ENCODE data around the gene RAPGEF1. TPM values are rescaled to one million over a fixed set of nuclear protein-coding genes. Genes with fewer than 3 reads are reported as not detected.

The RAPGEF1 gene
- total and polyA plus RNA-seq, 2 of the 13 experiments (the other 11 are each of a cell fraction or from before 2014, with no cell fraction given), result 21.2 to 38.9 TPM

DNA sequence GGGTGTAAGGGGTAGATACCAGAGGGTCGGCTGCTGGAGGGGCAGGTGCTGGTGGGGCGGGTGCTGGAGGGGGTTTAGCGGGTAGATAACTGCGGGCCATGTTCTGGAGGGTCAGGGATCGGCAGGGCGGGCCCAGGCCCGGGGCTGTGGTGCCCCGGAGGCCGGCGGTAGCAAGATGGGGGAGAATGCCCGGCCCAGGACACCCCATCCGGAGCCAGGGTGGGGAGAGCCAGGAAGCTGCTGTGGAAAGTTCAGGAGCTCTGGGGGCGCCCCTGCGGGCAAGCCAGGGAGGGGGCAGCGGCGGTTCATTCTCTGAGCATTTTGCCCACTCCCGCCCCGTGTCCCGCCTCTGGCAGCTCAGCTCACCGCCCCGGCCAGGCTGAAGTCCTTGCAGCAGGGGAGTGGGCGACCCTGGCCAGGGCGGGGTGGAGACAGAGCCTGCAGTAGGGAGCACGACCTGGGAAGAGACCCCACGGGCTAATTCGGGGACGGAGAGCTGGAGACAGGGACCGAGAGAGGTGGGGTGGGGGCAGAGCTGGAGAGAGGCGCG, 194.0 kb downstream of the RAPGEF1 start (continued):
- TF ChIP-seq, protein P1, sequence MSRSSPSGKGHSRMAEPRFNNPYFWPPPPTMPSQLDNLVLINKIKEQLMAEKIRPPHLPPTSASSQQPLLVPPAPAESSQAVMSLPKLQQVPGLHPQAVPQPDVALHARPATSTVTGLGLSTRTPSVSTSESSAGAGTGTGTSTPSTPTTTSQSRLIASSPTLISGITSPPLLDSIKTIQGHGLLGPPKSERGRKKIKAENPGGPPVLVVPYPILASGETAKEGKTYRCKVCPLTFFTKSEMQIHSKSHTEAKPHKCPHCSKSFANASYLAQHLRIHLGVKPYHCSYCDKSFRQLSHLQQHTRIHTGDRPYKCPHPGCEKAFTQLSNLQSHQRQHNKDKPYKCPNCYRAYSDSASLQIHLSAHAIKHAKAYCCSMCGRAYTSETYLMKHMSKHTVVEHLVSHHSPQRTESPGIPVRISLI (CRISPR knock-in tag; IDR thresholded peaks at IDR 0.05; ENCODE audit: borderline replicate concordance), result no peak

DNA sequence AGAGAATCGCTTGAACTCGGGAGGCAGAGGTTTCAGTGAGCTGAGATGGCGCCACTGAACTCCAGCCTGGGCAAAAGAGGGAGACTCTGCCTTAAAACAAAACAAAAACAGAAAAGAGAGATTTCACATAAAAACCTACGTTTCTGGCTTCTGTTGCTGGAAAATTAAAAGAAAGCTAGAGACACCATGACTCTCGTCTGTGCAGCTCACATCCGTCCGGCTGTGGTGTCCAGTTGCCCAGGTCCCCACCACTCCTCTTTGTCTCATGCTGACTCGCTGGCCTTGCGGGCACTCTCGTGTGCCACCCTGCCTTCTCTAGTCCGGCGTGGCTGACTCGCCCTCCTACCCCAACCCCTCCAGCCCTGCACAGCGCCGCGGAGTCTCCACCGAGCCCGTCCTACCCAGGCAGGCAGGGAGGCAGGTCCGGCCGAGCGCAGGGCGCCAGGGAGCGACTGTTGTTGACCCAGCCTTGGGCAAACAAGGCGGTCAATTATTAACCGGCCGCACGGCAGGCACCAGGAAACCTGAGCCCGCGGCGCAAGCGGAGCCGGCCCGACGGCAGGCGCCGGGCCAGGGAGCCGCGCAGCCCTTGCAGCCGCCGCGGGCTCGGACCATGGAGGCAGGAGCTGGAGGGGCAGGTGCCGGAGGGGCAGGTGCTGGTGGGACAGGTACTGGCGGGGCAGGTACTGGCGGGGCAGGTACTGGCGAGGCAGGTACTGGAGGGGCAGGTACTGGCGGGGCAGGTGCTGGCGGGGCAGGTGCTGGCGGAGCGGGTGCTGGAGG, 194.7 kb downstream of the RAPGEF1 start, which contains the start of gene PRRT1B:
Gene PRRT1B (plus strand): TSS at position 521 of the 783 bp plus-strand sequence. CDS start 93 bp downstream, at position 614.
- ATAC-seq (peak; percentile 98), DNase-seq (ENCODE audit: low spot score) (peak; percentile 86), FAIRE-seq (peak; percentile 76)
- peak within 1 kb of the TSS; percentile 84 for H3K4me2 ChIP-seq (ENCODE audit: low read depth, low read length)
- H3K4me3 ChIP-seq (replicated peaks in 1 of 3; ENCODE audit: insufficient read depth in 1 of 3, low read depth in 2 of 3, low read length in 3 of 3), result peak within 1 kb of the TSS; percentile 42 to 70 (median 44); a peak in 5 of 6 replicates
- H3K27ac ChIP-seq (ENCODE audit: extremely low read length, insufficient read depth, low read length), result no peak within 1 kb of the TSS
- no peaks in the 10 kb centered on the region for H3K36me3 ChIP-seq (replicated peaks in 1 of 2; ENCODE audit: control insufficient read depth in 1 of 2, insufficient read depth in 2 of 2, low read length in 2 of 2)
- intact Hi-C loops (cut with micrococcal nuclease; ENCODE audit: unreplicated experiment) (no loop called here), in situ Hi-C loops (cut with HindIII; ENCODE audit: extremely low pct_ligation_motif_present, low pct_unique_long_range_greater_than_20kb) (no loop called here)
- H3K27me3 ChIP-seq (ENCODE audit: control insufficient read depth in 1 of 2, insufficient read depth in 2 of 2, low read length in 2 of 2), result peaks cover 13 to 66% of the 10 kb centered on the region in 2 experiments; a peak in 4 of 5 replicates
- H4K20me1 ChIP-seq (ENCODE audit: insufficient read depth, low read length), result peaks cover 11% of the 10 kb centered on the region; the same call in 1 of the 2 replicates
- H3K9me3 ChIP-seq (ENCODE audit: low read length), result peaks cover 22% of the 10 kb centered on the region
- ChIA-PET CTCF (ENCODE audit: low intra/inter-chr PET ratio, low total read pairs) (interaction anchor here (0.7 kb wide), 1 partner anchor 60 kb away, joined by 3 read pairs; no protein-coding TSS in a partner anchor), POLR2A (interaction anchor here (0.7 to 1.7 kb wide), 3 partner anchors 14 to 172 kb away, joined by 3 to 6 read pairs (median 3); partner anchors contain the start of gene UCK1)
- BruUV-seq (replicated peaks), result no TSS peak
- 0 out of 2 replicates have a peak within 1 kb of the TSS, but pooled peaks have one; percentile 30 for H3K9ac ChIP-seq (ENCODE audit: insufficient read depth, low read depth, low read length)
- no peaks in the 10 kb centered on the region for H3K79me2 ChIP-seq (ENCODE audit: insufficient read depth, low read length)
- 12% methylated on average over 28 of the region's 50 CpGs for WGBS (ENCODE audit: low lambda C conversion rate)
- H2AFZ ChIP-seq (ENCODE audit: low read length), result no peak within 1 kb of the TSS
- H3K4me1 ChIP-seq (ENCODE audit: insufficient read depth, low read length), result peaks cover 25% of the 10 kb centered on the region
- TF ChIP-seq MXI1 (IDR thresholded peaks at IDR 0.05; ENCODE audit: borderline replicate concordance, low read depth, low read length) (peak; percentile 33; the same call in 1 of the 3 replicates), EP300 (IDR thresholded peaks at IDR 0.05; ENCODE audit: low read depth in 2 of 2, low read length in 2 of 2) (peak; percentile 46 to 58; a peak in 2 of 4 replicates), EP300 (CRISPR knock-in tag; IDR thresholded peaks at IDR 0.05; ENCODE audit: borderline replicate concordance) (no peak), ETV5 (CRISPR knock-in tag; IDR thresholded peaks at IDR 0.05; ENCODE audit: borderline replicate concordance) (peak; percentile 46; the same call in 1 of the 2 replicates), ZNF577 (CRISPR knock-in tag; IDR thresholded peaks at IDR 0.05; ENCODE audit: borderline replicate concordance, low read depth) (no peak), GATAD2A (CRISPR knock-in tag; IDR thresholded peaks at IDR 0.05) (peak; percentile 47; the same call in 1 of the 2 replicates), ZNF709 (CRISPR knock-in tag; IDR thresholded peaks at IDR 0.05) (0 out of 2 replicates have a peak, but pooled peaks have one; percentile 42), ZNF670 (CRISPR knock-in tag; IDR thresholded peaks at IDR 0.05; ENCODE audit: borderline replicate concordance) (0 out of 2 replicates have a peak, but pooled peaks have one; percentile 66), ZNF747 (CRISPR knock-in tag; IDR thresholded peaks at IDR 0.05; ENCODE audit: borderline replicate concordance) (no peak), JUNB (CRISPR knock-in tag; IDR thresholded peaks at IDR 0.05; ENCODE audit: borderline replicate concordance) (no peak), SPEN (CRISPR knock-in tag; IDR thresholded peaks at IDR 0.05; ENCODE audit: low read depth) (peak; percentile 50; the same call in 1 of the 2 replicates), FOXK1 (CRISPR knock-in tag; IDR thresholded peaks at IDR 0.05; ENCODE audit: borderline replicate concordance, low read depth) (peak; percentile 56; the same call in 1 of the 2 replicates), NCOR1 (IDR thresholded peaks at IDR 0.05; ENCODE audit: borderline replicate concordance, low read length) (peak; percentile 51; the same call in 1 of the 2 replicates)
- TF ChIP-seq, protein P2, sequence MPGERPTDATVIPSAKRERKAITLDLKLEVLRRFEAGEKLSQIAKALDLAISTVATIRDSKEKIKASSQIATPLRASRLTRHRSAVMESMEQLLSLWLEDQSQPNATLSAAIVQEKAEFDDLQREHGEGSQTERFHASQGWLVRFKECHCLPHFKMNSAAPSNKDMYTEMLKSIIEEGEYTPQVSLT (CRISPR knock-in tag; IDR thresholded peaks at IDR 0.05; ENCODE audit: borderline replicate concordance, low read depth), result no peak
